Rectal smooth muscle tissue (tissue), 1 donor: ENCODE measurements around the gene KRT82.
"Not testable (repeated sequence)": the region's sequence is repeated elsewhere in the genome, so short reads cannot be mapped to it uniquely, and the experiment has no call there.

Experiments
- H3K27ac ChIP-seq: one replicate; pipeline ENCODE4 v1.7.0; 2013; ENCODE audit warnings: low read depth, low read length, inconsistent platforms
- H3K27me3 ChIP-seq: one replicate; pipeline ENCODE4 v1.7.0; 2013; ENCODE audit warnings: low read length; ENCODE audit not compliant: control insufficient read depth, insufficient read depth
- H3K36me3 ChIP-seq: one replicate; pipeline ENCODE4 v1.7.0; 2013; ENCODE audit warnings: low read length; ENCODE audit not compliant: control insufficient read depth, insufficient read depth
- H3K4me1 ChIP-seq: one replicate; pipeline ENCODE4 v1.7.0; 2013; ENCODE audit warnings: low read length; ENCODE audit not compliant: control insufficient read depth, insufficient read depth
- H3K4me3 ChIP-seq: one replicate; pipeline ENCODE4 v1.7.0; 2013; ENCODE audit warnings: low read length
- H3K9ac ChIP-seq: one replicate; pipeline ENCODE4 v1.7.0; 2013; ENCODE audit warnings: low read length

KRT82 gene

DNA sequence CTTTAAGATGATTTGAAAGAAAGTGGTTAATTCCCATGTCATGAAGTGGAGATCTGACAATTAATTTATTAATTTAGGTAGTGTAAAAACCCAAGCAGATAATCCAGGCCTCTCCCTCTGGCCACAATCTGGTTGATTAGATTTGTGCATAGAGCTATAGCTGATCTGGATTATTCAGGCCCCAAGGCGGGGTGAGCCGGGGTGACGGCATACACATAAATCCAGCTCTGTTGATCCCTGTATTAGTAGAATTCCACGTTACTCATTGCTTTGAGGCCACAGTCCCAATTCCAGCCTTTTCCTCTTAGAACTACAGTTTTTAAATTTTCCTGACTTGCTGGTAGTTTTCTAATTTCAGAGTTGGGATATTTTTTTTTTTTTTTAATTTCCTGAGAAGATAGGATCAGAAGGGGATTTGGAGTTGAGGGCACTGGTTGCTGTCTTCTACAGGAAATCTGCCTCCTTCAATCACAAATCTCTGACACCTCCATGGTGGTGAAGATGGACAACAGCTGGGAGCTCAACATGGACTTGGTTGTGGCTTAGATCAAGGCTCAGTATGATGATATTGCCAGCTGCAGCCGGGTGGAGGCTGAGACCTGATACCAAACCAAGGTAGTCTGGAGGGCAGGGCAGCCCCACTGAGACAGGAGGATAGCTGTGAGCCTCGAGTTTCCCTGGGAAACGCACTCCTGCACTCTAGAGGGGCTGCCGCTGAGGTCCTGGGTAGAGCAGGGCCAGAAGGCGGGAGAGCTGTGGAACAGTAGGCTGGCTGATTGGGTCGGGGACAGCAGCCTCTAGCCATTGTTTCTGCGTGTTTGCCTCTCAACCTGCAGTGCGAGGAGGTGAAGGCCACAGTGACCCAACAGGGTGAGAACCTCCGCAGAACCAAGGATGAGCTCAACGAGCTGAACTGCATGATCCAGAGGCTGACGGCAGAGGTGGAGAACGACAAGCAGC, 58.3 kb downstream of the KRT82 start:
- no peak overlapping the region for H3K27ac ChIP-seq
- H3K27me3 ChIP-seq = no peaks in the 10 kb centered on the region
- no peaks in the 10 kb centered on the region for H3K4me1 ChIP-seq
- no peak overlapping the region for H3K9ac ChIP-seq
- H3K36me3 ChIP-seq = no peaks in the 10 kb centered on the region
- no peak overlapping the region for H3K4me3 ChIP-seq

DNA sequence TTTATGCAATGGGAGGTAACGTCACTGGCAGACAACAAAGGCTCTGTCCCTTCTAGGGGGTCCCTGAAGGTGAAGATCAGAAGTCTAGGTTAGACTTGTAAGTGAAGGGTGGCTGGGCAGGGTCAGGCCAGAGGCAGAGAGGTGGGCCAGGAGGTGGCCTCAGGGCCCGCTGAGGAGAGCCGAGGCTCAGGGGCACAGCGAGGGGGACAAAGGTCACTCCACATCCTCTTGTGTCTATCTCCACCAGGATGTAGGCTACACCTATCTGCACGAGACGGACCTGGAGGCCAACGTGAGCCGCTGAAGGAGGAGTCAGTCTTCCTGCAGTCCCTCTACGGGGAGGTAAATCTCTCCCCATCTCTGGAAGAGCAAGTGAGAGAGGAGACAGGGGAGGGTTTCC, 59.1 kb downstream of the KRT82 start:
- Histone ChIP-seq H3K36me3 (no peaks in the 10 kb centered on the region), H3K27me3 (no peaks in the 10 kb centered on the region), H3K9ac (no peak overlapping the region), H3K27ac (no peak overlapping the region), H3K4me1 (no peaks in the 10 kb centered on the region), H3K4me3 (no peak overlapping the region)

DNA sequence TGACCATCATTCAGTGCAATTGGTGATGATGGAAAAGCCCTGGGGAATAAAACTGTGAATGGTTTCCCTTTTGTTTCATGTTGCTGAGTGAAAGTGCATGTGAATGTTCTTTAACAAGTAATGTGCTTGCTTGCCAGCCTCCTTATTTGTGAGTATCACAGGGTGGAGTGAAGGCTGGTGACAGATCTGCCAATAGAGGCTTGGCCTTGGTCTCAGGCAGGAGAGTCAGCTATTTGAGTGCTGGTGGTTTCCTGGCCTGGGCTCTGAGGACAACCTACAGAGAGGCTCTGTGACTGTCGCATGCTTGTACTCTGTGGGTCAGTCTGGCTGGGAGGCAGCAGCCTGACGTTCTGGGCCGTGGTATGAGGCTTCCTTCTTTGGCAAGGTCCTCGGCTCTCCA, 59.5 kb downstream of the KRT82 start:
- H3K27me3 ChIP-seq = no peaks in the 10 kb centered on the region
- no peak overlapping the region for H3K9ac ChIP-seq
- no peaks in the 10 kb centered on the region for H3K36me3 ChIP-seq
- H3K4me3 ChIP-seq = no peak overlapping the region
- no peaks in the 10 kb centered on the region for H3K4me1 ChIP-seq
- H3K27ac ChIP-seq = no peak overlapping the region

DNA sequence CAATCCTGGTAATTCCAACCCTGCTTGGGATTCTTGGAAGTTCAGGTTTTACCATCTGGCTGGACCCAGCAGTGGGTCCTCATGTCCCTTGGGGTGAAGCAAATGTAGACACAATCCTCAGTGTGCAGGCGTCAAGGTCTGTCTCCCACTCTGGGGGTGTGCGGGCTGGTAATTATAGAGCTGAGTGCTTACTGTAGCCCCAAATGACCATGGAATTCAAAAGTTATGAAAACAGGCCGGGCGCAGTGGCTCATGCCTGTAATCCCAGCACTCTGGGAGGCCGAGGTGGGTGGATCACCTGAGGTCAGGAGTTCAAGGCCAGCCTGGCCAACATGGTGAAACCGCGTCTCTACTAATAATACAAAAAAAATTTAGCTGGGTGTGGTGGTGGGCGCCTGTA, 61.1 kb downstream of the KRT82 start:
- not testable (repeated sequence) for H3K9ac ChIP-seq

DNA sequence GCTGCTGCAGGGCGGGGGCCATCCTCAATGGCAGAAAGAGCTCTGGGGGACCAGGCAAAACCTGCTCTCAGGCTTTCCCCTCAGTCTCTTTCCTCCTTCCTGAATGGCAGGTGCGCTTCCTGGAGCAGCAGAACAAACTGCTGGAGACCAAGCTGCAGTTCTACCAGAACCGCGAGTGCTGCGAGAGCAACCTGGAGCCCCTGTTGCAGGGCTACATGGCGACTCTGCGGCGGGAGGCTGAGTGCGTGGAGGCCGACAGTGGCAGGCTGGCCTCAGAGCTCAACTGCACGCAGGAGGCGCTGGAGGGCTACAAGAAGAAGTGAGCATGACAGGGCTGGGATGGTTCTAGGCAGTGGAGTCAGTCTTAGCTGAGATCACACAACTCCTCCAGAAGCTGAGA, 62.0 kb downstream of the KRT82 start:
- Histone ChIP-seq H3K36me3 (no peaks in the 10 kb centered on the region), H3K27ac (no peak overlapping the region), H3K4me1 (no peaks in the 10 kb centered on the region), H3K27me3 (no peaks in the 10 kb centered on the region), H3K4me3 (no peak overlapping the region), H3K9ac (no peak overlapping the region)

More for the DNA sequence above, 61.1 kb downstream of the KRT82 start:
- H3K4me1 ChIP-seq, H3K27me3 ChIP-seq, H3K36me3 ChIP-seq, H3K27ac ChIP-seq, H3K4me3 ChIP-seq: not testable (repeated sequence)
